Dermis blood vessel endothelial cell (primary cell): Measurements from ENCODE around the gene OTC. TPM values are rescaled to one million over a fixed set of nuclear protein-coding genes. Genes with fewer than 3 reads are reported as not detected.

Source experiments
- DNase-seq: peaks from one replicate; pipeline ENCODE4 v3.0.0; 2010
- total RNA-seq: library from RNA; depleted of rRNA; stranded (reverse); fragments of >200 nt; gene quantifications from 2 replicates; pipeline ENCODE4 v1.2.3, GENCODE V29; 2014

Gene OTC
- total RNA-seq: 2.4 and 4.5 TPM in 2 replicates

DNA sequence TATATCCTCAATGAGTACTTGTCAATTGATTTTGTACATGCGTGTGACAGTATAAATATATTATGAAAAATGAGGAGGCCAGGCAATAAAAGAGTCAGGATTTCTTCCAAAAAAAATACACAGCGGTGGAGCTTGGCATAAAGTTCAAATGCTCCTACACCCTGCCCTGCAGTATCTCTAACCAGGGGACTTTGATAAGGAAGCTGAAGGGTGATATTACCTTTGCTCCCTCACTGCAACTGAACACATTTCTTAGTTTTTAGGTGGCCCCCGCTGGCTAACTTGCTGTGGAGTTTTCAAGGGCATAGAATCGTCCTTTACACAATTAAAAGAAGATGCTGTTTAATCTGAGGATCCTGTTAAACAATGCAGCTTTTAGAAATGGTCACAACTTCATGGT, at the start of gene OTC:
OTC (plus strand) TSS at position 243 of the 400 bp plus-strand sequence; CDS start at position 336, 93 bp downstream.
- DNase-seq: no peak

DNA sequence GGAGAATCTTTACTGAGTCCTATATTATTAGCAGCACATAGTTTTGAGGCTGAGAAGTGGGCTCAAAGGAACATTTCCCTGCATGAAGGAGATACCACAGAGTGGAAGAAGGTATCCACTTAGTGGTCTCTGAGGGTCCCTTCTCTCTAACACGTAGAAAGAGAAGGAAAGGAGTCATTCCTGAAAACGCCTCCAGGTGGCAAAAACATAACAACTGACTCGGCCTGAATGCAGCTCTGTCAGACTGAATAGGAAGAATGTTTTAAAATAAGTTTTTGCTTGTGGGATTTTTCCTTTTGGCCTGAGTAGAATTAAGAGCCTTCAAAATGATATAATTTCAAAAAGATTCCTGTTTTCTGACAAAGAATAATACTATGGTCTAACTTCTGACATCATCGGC, 48.4 kb upstream of the OTC start:
- DNase-seq: peak; percentile 72

DNA sequence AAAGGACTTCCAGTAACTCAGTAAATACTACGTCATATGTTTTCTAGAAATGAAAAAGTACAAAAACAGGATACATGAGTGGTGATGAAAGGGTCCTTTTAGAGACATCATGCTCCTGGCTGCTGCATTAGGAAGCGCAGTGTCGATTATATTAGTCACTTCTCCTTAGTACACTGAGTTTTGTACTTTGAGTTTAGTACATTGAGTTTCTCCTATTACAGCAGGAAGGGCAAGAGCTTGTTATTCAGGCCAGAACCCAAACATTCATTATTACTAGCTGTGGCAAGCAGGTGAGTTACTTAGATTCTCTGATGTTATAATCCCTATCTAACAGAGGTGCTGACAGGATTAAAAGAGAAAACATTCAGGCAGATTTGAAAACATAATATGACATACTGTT, 46.4 kb upstream of the OTC start:
- peak; percentile 87 for DNase-seq

DNA sequence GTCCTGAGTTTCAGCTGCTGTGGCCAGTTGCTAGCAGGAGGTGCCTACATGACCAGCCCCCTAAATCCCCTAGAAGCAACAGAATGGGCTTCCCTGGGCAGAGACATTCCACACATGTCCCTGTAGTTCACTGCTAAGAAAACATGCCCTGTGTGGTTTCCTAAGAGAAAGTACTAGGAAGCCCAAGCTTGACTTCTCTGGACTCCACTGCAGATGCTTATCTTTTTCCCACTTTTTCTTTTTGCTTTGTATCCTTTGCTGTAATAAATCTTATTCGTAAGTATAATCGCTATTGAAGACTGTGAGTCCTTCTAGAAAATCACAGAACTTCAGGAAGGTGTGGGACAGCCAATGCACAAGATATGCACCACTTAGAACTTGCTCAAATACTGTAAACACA, 40.7 kb upstream of the OTC start:
- DNase-seq: no peak

DNA sequence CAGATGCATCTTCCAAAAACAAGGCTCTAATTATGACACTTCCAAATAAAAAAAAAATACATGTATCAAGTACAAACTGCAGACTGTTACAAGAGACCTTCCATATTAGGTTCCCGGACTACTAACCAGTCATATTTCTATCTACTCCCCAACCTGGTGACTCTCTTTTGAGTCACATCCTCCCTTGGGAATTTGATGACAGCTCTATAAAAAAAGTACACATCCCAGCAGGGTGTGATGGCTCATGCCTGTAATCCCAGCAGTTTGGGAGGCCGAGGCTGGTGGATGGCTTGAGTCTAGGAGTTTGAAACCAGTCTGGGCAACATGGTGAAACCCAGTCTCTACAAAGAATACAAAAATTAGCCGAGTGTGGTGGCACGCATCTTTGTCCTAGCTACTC, 40.0 kb upstream of the OTC start:
- DNase-seq: peak; percentile 73

DNA sequence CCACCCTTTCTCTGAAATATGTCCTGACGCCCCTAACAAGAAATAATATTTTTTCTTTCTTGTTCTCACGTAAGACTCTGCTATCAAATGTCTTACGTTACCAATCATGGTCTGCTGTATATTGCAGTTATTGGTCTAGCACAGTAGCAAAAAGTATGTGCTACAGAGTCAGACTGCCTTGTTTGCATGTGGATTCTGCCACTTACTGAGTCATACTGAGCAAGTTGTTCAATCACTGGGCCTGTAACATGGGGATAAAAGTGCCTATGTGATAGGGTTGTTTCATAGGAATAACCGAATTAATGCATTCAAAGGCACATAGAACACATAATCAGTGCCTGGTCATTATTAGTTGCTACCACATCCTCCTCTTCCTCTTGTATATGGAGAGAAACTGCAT, 39.2 kb upstream of the OTC start:
- DNase-seq: no peak

DNA sequence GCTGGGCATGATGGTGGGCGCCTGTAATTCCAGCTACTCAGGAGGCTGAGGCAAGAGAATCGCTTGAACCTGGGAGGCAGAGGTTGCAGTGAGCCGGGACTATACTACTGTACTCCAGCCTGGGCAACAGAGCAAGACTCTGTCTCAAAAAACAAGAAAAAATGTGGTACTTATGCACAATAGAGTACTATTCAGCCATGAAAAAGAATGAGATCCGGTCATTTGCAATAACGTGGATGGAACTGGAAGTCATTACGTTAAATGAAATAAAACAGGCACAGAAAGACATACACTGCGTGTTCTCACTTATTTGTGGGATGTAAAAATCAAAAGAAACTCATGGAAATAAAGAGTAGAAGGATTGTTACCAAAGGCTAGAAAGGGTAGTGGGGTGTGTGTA, 37.2 kb upstream of the OTC start:
- DNase-seq: no peak

DNA sequence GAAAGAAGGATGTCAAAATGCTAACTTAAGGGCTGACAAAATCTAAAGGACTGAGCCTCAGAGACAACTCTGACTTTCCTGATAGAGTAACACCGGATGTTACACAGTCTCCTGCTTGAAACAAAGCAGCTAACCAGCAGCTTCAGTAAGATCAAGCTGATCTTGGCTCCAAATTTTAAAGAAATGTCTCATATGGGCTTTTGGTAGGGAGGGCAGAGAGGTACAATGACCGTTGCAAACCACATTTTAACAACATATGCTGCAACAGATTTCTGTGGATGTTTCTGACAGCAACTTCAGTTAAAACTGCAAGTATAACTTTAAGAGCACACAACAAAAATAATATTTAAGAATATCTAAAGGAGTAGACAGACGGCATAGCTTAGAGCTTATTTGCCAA, 34.2 kb upstream of the OTC start:
- DNase-seq: no peak

DNA sequence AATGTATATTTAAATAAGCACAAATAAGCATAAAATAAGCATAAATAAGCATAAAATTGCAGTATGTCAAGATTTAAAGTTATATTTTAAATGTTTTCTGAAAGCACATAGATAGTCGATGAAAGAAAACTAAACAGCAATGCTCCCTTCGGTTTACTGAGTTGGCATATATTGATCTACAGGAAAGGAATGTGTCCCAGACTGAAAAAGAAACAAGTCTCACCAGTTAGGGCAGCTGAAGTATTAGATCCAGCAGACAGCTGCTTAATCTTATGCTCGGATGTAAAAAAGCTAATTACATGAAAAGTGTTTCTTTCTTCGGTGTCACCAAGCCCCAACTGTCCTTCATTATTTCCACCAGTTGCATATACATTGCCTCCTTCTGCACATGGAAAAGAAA, 33.8 kb upstream of the OTC start:
- no peak for DNase-seq

DNA sequence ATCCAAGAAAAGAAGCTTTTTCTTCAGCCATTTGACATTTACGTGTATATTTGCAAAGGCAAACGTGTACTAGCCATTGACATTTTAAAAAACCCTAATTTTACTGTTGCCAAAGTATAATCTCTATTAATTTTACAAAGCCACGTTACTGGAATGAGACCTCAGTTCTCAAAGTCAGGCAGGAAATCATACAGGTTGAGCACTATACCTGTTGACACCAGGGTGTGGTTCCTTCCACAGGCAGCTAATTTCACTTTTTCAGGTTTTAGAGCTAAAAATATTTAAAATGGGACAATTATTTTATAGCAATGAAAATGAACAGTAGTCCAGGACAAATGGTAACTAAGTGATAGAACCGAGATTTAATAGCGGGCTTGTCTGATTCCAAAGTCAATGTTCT, 31.6 kb upstream of the OTC start:
- no peak for DNase-seq

DNA sequence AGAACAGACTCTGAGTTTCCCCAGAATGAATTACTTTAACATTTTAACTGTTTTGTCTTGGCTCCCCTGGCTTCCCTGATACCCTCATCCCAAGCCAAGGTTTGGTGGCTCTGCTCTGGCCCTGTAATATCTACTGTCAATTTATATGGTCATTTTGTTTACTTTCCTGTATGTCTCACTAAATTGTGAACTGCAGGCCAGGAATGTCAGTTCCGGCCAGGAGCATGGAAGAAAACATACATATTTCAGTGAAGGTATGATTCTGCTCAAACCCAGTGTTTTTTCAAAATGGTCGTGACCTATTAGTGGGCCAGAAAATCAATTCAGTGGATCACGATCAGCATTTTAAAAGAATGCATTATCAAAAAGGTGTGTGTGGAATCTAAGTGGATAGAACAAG, 26.3 kb upstream of the OTC start:
- DNase-seq: peak; percentile 34

DNA sequence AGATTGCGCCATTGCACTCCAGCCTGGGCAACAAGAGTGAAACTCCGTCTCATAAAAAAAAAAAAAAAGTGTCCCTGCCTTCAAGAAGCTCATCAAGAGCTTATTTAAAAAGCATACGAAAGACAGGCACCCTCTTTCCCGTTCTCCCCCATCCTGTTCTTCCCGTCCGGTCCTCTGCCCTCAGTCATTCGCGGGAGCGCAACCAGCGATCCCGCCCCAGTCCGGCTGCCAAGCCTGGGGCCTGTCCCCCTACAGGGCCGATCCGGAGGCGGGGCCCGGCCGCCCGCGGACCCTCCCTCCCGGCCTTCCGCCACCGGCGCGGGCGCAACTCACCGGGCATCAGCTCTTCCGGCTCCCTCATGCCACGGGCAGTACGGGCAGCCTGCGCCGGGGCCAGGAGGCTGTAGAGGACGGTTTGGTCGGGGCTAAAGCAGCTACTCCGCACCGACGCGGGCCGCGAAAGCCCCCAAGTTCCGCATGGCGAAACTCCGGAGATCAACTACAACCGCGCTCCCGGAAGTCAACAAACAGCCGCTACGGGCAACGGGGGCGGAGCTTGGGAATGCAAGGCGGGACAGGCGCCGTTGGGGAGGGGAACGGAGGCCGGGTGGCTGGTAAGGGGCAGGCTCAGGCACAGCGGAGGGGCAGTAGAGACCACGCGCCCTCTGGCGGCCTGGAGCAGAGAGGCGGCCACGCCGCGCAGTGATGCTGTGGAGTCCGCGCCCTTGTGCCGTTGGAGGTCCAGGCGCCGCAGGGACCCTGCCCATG, 25.2 kb upstream of the OTC start, which contains the start of gene RPGR:
RPGR (minus strand) TSS at position 503 of the 768 bp plus-strand sequence; CDS start at position 361, 142 bp downstream.
- peak; percentile 95 for DNase-seq

DNA sequence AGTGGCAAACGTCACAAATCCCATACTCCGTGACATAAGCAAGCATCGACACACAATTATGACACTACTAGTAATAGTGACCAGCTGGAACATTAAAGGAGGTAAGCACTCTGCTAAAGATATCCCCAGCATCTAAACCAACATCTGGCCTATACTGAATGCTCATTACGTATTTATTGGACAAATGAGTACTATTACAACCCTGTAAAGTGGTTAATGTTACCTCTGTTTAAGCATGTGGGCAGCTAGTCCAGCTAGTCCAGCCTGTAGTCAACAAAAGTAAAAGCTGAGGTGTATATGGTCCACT, 24.7 kb upstream of the OTC start:
- DNase-seq: no peak

DNA sequence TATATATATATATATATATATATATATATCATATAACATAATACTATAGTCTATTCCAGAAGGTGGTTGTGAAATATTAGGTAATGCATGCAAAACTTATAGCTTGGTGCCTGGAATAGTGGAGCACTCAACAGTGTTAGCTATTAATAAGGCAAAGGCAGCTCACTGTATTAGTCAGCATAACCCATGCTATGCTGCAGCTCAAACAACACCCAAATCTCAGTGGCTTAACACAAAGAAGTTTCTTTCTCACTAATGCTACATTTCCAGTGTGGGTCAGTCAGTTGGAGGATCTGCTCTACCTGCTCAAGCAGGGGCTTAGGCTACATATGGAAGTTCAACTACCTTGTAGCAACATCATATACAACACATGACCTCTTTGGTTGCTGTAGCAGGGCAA, 19.9 kb upstream of the OTC start:
- DNase-seq: no peak

DNA sequence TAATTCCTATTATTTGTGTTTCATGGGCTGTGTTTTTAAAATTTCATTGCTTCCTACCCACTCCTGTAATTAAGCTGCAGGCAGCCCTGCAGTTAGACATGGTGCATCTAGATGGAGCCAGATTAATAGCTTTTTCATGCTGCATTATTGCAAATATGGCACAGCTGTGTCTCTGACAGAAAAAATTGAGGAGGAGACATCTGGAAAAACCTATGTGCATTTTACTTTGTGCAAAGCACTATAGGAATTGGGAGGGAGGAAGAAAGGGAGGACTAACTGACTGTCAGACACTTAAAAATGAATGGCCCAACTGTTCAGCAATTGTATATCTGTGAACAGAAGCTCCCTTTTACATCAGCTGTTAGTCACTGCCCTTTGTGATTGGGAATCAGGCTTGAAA, 17.0 kb upstream of the OTC start:
- DNase-seq: peak; percentile 42

DNA sequence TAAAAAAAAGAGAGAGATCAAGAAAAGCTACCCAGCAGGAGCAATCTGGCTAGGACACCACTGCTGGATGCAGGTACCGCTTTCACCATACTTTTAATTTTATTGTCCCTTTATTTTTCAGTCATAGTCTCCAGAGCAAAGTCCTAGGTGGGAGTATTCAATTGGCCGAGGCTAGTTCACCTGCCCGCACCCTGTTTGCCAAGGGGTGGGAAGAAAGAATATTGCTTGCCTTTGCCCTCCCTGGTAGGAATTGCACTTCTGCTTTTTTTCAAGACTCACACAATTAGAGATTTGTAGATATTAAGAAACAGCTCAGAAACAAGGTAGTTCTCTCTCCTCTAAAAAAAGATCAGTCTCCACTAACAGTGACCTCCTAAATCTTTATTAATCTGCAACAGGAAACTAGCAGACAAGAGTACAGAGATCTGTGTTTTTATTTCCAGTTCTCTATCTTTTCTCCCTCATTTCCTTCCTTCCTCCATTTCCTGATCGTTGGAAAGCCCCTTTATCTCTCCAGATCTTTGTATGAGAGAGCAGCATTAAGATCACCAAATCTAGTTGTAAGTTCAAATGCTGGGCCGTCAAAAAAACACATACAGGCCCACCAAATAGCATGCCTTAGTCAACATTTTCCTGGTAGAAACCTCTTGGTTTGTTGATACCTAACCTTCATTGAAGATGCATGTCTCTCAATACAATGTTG, 15.7 kb upstream of the OTC start:
- no peak for DNase-seq

DNA sequence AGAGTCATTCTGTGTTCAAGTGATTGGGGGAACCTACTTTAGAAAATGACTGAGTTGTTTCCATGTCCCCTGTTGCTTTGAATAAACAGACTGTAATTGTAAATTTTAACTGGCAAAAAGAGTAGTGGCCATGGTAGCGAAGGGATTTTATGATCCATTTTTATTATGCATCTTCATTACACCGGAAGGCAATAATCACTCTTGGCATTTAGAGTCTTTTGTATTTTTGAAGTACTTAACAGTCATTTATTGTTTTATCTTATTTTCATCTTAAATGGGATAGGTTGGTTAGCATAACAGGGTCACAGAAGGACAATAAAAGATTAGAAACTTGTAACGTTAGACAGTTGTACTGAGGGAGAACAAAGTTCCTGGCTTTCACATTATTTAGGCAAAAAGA, 11.0 kb upstream of the OTC start:
- no peak for DNase-seq

DNA sequence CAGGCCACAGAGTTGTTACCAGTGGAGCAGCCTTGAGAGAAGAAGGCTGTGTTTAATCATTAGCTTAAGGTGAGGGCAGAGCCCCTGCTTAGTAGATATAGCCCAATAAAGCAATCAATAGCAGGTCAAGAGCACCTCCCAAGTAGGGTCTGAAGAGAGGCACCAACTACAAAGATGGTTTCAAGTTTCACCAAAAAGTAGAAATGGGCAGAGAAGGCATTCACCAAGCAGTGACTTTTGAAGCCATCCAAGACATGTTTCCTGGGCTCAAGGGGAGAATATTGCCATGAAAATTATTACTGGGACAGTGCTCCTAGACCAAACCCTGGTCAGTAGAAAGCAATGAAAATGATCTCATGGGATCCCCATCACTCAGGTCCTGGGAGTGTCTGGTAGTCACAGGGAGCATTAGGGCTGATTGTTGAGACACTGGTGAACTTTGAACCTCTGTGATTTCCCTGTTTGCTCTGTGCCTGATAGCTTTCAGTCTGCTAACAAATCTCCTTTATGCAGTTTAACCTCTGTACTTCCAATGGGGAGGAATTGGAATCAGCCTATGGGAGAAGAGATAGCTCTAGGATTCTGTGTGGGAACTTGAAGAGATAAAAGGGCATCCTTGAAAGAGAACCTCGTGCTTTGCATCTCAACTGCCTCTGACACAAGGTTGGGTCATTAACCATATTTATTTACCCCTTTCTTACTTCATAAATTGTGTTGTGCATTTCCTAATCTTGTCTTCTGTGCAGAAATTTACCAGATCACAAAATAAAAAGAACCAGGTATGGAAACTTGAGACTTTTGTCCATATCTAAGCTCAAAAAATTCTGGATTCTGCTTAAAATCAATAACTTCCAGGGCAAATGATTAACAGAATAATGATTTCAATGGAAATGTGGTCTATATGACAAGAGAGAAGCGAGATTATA, 9.3 kb upstream of the OTC start:
- DNase-seq: no peak

DNA sequence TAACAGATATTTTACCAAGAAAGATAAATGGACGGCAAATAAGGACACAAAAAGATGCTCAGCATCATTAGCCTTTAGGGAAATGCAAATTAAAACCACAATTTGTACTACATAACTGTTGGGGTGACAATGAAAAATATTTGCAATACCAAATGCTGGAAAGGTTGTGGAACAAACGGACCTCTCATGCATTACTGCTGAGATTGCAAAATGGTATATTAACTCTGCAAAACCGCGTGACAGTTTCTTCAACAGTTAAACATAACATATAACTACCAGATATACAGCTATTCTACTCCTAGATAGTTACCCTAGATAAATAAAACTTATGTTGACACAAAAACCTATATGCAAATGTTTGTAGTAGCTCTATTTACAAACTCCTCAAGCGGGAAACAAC, 6.3 kb upstream of the OTC start:
- DNase-seq: no peak

DNA sequence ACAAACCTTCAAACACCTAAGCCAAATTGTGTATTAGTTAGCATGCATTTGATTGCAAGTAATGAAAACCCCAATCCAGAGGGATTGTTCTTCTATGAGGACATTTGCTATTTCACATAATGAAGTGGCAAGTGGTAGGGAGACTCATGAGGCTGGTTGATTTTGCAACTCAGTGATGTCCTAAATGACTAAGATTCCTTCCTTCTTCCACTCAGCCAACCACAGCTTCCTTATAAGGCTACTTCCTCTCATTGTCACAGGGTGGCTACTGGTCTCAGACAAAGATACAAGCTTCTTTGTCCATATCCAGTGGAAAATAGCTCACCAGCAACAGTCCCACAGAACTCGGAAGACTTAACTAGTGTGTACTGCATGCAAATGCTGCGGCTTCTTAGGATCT, 5.3 kb upstream of the OTC start:
- peak; percentile 84 for DNase-seq

DNA sequence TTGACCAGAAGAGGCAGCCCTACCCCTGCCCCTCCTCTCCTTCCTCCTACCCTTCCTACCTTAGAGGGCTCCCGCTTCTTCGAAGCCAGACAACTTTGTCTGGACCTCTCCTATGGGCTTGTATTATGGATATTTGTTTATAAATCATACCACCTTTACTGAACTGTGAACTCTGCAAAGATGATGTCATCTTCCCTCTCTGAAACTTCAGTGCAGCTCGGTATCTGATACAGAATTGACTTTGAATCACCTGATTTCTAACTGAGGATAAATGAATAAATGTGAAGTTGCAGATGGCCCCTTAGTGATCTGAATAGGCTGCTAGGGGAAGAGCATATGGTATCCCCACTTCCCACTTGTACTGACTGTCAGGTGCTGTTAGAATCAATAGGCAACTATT, 1.1 kb upstream of the OTC start:
- DNase-seq: no peak

DNA sequence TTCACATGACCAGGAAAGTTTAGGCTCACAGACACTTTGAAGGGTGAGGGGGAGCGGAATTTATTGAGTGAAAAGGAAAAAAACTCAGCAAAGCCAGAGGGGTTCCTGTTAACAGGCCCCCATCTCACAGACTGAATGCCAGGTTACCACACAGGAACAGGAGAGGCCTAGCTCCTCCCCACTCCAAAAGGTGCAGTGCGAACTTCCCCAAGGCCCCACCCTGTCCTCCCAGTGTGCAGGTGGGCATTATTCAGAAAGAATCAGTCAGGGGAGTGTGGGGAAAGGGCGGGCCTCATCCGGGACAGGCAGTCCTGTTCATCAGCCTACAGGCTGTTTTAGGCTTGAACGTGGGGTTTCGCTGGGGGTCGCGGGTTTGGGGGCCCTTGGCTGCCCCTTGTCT, 4.0 kb downstream of the OTC start:
- DNase-seq: no peak
